ENCODE data around the gene ABCA2. TPM values are rescaled to one million over a fixed set of nuclear protein-coding genes. Genes with fewer than 3 reads are reported as not detected.
"Not testable (repeated sequence)": the region's sequence is repeated elsewhere in the genome, so short reads cannot be mapped to it uniquely, and the experiment has no call there.

Gene ABCA2
- total RNA-seq, 1 donor from 2014 or later, result 16.2 TPM

DNA sequence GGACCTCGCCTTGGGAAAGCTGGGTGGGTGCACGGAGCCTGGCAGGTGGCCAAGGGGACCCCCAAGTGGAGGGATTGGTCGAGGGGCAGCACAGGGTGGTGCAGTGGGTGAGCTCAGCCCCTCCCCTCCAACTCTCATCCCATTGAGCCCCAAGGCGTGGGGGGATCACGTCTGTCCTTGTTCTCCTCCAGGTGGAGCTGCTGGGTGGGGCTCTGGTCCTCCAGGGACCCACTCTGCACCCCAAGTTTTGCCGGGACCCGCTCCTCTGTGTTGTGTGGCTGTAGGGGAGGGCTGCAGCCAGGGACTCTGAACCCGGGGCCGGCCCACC, 7.4 kb upstream of the ABCA2 start:
- Mint-ChIP-seq H3K27ac (ENCODE audit: unreplicated experiment) (no peak overlapping the region), H3K9me3 (ENCODE audit: unreplicated experiment) (no peaks in the 10 kb centered on the region), H3K36me3 (ENCODE audit: low read depth, unreplicated experiment) (peaks cover 6% of the 10 kb centered on the region), H3K4me1 (ENCODE audit: low read depth, unreplicated experiment) (no peaks in the 10 kb centered on the region), H3K4me3 (ENCODE audit: unreplicated experiment) (no peak overlapping the region), H3K27me3 (ENCODE audit: low read depth, unreplicated experiment) (peaks cover 3% of the 10 kb centered on the region)
- H3K4me2 ChIP-seq (ENCODE audit: low read length), result no peak overlapping the region
- no peak overlapping the region for H3K27ac ChIP-seq (ENCODE audit: low read depth, low read length)
- H3K9me3 ChIP-seq (ENCODE audit: insufficient read depth, low read depth, low read length), result no peaks in the 10 kb centered on the region
- no peak overlapping the region for H3K4me3 ChIP-seq (ENCODE audit: insufficient read depth, low read depth, low read length)
- FAIRE-seq (no peak), DNase-seq (ENCODE audit: low read depth) (no peak)
- no peak overlapping the region for H2AFZ ChIP-seq (ENCODE audit: low read depth, low read length)
- H3K4me1 ChIP-seq (ENCODE audit: insufficient read depth, low read length), result no peaks in the 10 kb centered on the region
- H3K36me3 ChIP-seq (ENCODE audit: insufficient read depth, low read length), result no peaks in the 10 kb centered on the region
- H4K20me1 ChIP-seq (ENCODE audit: insufficient read depth, low read length), result no peaks in the 10 kb centered on the region
- no peak overlapping the region for H3K9ac ChIP-seq (ENCODE audit: low read length)
- TF ChIP-seq CTCF (IDR thresholded peaks at IDR 0.05; ENCODE audit: insufficient read depth, low read depth, low read length) (no peak), EZH2 (IDR thresholded peaks at IDR 0.05; ENCODE audit: insufficient read depth, low read length) (no peak)
- H3K27me3 ChIP-seq (ENCODE audit: insufficient read depth, low read length), result no peaks in the 10 kb centered on the region
- H3K79me2 ChIP-seq (ENCODE audit: insufficient read depth, low read length), result no peaks in the 10 kb centered on the region

- Histone ChIP-seq H2AFZ (ENCODE audit: low read depth, low read length) (no peak overlapping the region), H3K9me3 (ENCODE audit: insufficient read depth, low read depth, low read length) (no peaks in the 10 kb centered on the region), H3K79me2 (ENCODE audit: insufficient read depth, low read length) (no peaks in the 10 kb centered on the region), H4K20me1 (ENCODE audit: insufficient read depth, low read length) (peaks cover under 1% of the 10 kb centered on the region), H3K4me3 (ENCODE audit: insufficient read depth, low read depth, low read length) (no peak overlapping the region), H3K36me3 (ENCODE audit: insufficient read depth, low read length) (no peaks in the 10 kb centered on the region), H3K27me3 (ENCODE audit: insufficient read depth, low read length) (no peaks in the 10 kb centered on the region), H3K9ac (ENCODE audit: low read length) (no peak overlapping the region), H3K4me2 (ENCODE audit: low read length) (no peak overlapping the region), H3K4me1 (ENCODE audit: insufficient read depth, low read length) (no peaks in the 10 kb centered on the region), H3K27ac (ENCODE audit: low read depth, low read length) (no peak overlapping the region)
- no peaks in the 10 kb centered on the region for H3K9me3 Mint-ChIP-seq (ENCODE audit: unreplicated experiment)
- H3K4me1 Mint-ChIP-seq (ENCODE audit: low read depth, unreplicated experiment), result no peaks in the 10 kb centered on the region
- peaks cover 6% of the 10 kb centered on the region for H3K36me3 Mint-ChIP-seq (ENCODE audit: low read depth, unreplicated experiment)
- H3K4me3 Mint-ChIP-seq (ENCODE audit: unreplicated experiment), result no peak overlapping the region
- H3K27ac Mint-ChIP-seq (ENCODE audit: unreplicated experiment), result no peak overlapping the region
- TF ChIP-seq CTCF (IDR thresholded peaks at IDR 0.05; ENCODE audit: insufficient read depth, low read depth, low read length) (peak; percentile 70), EZH2 (IDR thresholded peaks at IDR 0.05; ENCODE audit: insufficient read depth, low read length) (no peak)
- FAIRE-seq, result peak; percentile 66
- H3K27me3 Mint-ChIP-seq (ENCODE audit: low read depth, unreplicated experiment), result peaks cover 3% of the 10 kb centered on the region
- DNase-seq (ENCODE audit: low read depth), result peak; percentile 47
Measured at GRCh38 chr9:137034709-137035506, 6.9 kb upstream of the ABCA2 start.

GRCh38 chr9:137034039-137034708, 6.1 kb upstream of the ABCA2 start:
- Mint-ChIP-seq H3K27ac (ENCODE audit: unreplicated experiment) (no peak overlapping the region), H3K4me3 (ENCODE audit: unreplicated experiment) (no peak overlapping the region), H3K9me3 (ENCODE audit: unreplicated experiment) (no peaks in the 10 kb centered on the region), H3K36me3 (ENCODE audit: low read depth, unreplicated experiment) (peaks cover 6% of the 10 kb centered on the region), H3K27me3 (ENCODE audit: low read depth, unreplicated experiment) (peaks cover 3% of the 10 kb centered on the region), H3K4me1 (ENCODE audit: low read depth, unreplicated experiment) (no peaks in the 10 kb centered on the region)
- no peak overlapping the region for H3K9ac ChIP-seq (ENCODE audit: low read length)
- H3K4me1 ChIP-seq (ENCODE audit: insufficient read depth, low read length), result peaks cover 2% of the 10 kb centered on the region
- no peak for DNase-seq (ENCODE audit: low read depth)
- no peaks in the 10 kb centered on the region for H3K36me3 ChIP-seq (ENCODE audit: insufficient read depth, low read length)
- peaks cover 7% of the 10 kb centered on the region for H4K20me1 ChIP-seq (ENCODE audit: insufficient read depth, low read length)
- H3K4me3 ChIP-seq (ENCODE audit: insufficient read depth, low read depth, low read length), result no peak overlapping the region
- no peak overlapping the region for H3K4me2 ChIP-seq (ENCODE audit: low read length)
- no peak overlapping the region for H2AFZ ChIP-seq (ENCODE audit: low read depth, low read length)
- no peaks in the 10 kb centered on the region for H3K79me2 ChIP-seq (ENCODE audit: insufficient read depth, low read length)
- no peak overlapping the region for H3K27ac ChIP-seq (ENCODE audit: low read depth, low read length)
- TF ChIP-seq EZH2 (IDR thresholded peaks at IDR 0.05; ENCODE audit: insufficient read depth, low read length) (no peak), CTCF (IDR thresholded peaks at IDR 0.05; ENCODE audit: insufficient read depth, low read depth, low read length) (no peak)
- H3K27me3 ChIP-seq (ENCODE audit: insufficient read depth, low read length), result no peaks in the 10 kb centered on the region
- no peak for FAIRE-seq
- H3K9me3 ChIP-seq (ENCODE audit: insufficient read depth, low read depth, low read length), result no peaks in the 10 kb centered on the region

DNA sequence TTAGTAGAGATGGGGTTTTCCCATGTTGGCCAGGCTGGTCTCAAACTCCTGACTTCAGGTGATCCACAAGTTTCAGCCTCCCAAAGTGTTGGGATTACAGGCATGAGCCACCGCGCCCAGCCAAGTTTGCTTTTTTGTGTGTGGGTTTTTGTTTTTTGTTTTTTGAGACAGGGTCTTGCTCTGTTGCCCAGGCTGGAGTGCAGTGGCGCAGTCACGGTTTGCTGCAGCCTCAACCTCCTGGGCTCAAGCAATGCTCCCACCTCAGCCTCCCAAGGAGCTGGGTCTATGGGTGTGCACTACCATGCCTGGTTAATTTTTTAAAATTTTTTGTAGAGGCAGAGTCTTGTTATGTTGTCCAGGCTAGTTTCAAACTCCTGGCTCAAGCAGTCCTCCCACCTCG, 5.4 kb upstream of the ABCA2 start:
- not testable (repeated sequence) for H3K79me2 ChIP-seq (ENCODE audit: insufficient read depth, low read length); H3K4me2 ChIP-seq (ENCODE audit: low read length); H3K4me3 Mint-ChIP-seq (ENCODE audit: unreplicated experiment); FAIRE-seq; H3K9me3 Mint-ChIP-seq (ENCODE audit: unreplicated experiment); DNase-seq (ENCODE audit: low read depth); H3K27ac ChIP-seq (ENCODE audit: low read depth, low read length); H3K36me3 ChIP-seq (ENCODE audit: insufficient read depth, low read length); H4K20me1 ChIP-seq (ENCODE audit: insufficient read depth, low read length); H3K4me3 ChIP-seq (ENCODE audit: insufficient read depth, low read depth, low read length); H3K27me3 ChIP-seq (ENCODE audit: insufficient read depth, low read length); H3K27me3 Mint-ChIP-seq (ENCODE audit: low read depth, unreplicated experiment); H3K36me3 Mint-ChIP-seq (ENCODE audit: low read depth, unreplicated experiment); H3K4me1 ChIP-seq (ENCODE audit: insufficient read depth, low read length); H2AFZ ChIP-seq (ENCODE audit: low read depth, low read length); H3K9ac ChIP-seq (ENCODE audit: low read length); H3K4me1 Mint-ChIP-seq (ENCODE audit: low read depth, unreplicated experiment); H3K9me3 ChIP-seq (ENCODE audit: insufficient read depth, low read depth, low read length)
- H3K27ac Mint-ChIP-seq (ENCODE audit: unreplicated experiment), result peak overlapping the region; percentile 19
